Astrocyte (in vitro differentiated cells and primary cell): ENCODE measurements around the gene LSG1.

Source experiments
- EZH2 ChIP-seq: IDR thresholded peaks from 2 replicates; pipeline ENCODE4 v1.6.1; 2012; ENCODE audit warnings: mild to moderate bottlenecking, low read length, inconsistent platforms; ENCODE audit not compliant: insufficient read depth
- TF ChIP-seq, protein P1 (sequence below): IDR thresholded peaks from 2 replicates; pipeline ENCODE4 v1.5.1; 2011; ENCODE audit warnings: low read depth, mild to moderate bottlenecking, inconsistent platforms, low read length, moderate library complexity; ENCODE audit not compliant: insufficient read depth

DNA sequence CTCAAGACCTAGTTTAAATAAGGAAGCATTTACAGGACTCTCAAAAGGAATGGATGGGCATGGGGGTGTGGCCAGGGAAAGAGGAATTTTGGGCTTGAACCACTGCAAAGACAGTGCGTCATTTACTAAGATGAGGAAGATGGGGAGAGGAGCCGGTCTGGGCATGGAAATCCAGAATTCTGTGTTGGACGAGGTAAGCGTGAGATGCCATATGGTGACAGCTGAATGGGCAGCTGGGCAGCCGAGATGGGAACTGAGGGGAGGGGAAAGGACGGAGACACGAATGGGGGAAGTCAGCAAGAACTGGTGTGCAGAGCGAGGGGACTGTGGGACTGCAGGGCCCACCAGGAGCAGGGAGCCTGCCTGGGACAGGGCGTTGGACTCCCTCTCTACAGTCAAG is 63.0 kb downstream of the LSG1 start:
- TF ChIP-seq EZH2: no peak
- TF ChIP-seq, protein P1, sequence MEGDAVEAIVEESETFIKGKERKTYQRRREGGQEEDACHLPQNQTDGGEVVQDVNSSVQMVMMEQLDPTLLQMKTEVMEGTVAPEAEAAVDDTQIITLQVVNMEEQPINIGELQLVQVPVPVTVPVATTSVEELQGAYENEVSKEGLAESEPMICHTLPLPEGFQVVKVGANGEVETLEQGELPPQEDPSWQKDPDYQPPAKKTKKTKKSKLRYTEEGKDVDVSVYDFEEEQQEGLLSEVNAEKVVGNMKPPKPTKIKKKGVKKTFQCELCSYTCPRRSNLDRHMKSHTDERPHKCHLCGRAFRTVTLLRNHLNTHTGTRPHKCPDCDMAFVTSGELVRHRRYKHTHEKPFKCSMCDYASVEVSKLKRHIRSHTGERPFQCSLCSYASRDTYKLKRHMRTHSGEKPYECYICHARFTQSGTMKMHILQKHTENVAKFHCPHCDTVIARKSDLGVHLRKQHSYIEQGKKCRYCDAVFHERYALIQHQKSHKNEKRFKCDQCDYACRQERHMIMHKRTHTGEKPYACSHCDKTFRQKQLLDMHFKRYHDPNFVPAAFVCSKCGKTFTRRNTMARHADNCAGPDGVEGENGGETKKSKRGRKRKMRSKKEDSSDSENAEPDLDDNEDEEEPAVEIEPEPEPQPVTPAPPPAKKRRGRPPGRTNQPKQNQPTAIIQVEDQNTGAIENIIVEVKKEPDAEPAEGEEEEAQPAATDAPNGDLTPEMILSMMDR: no peak
